Karpas-422 (cell line): ENCODE results near the gene RASSF4. TPM values are rescaled to one million over a fixed set of nuclear protein-coding genes. Genes with fewer than 3 reads are reported as not detected.

ENCODE experiments used
- total RNA-seq: library from RNA; depleted of rRNA; stranded (reverse); fragments of >200 nt; shearing (Covaris generic); gene quantifications from 2 replicates; pipeline ENCODE4 v1.2.3, GENCODE V29; 2014; ENCODE audit warnings: low replicate concordance; rRNA removed

RASSF4 gene
- total RNA-seq, 1 experiment from 2014 or later: 3.6 TPM

Other genes starting within 250 kb of the RASSF4 start
- gene TMEM72, start 48.5 kb upstream of the RASSF4 start, total RNA-seq: not detected in 2 replicates
- gene DEPP1, start 19.0 kb downstream of the RASSF4 start, total RNA-seq: not detected in 2 replicates
- 34.9 and 53.2 TPM in 2 replicates for gene ZNF22, start 41.1 kb downstream of the RASSF4 start, total RNA-seq